ENCODE data around the gene CEP76. TPM values are rescaled to one million over a fixed set of nuclear protein-coding genes. Genes with fewer than 3 reads are reported as not detected.

The CEP76 gene
- total RNA-seq, 1 donor from 2014 or later: 14.6 TPM

- peak in 1 of 2 donors; percentile 29 for DNase-seq (ENCODE audit: low read depth in 2 of 2)
Observed at GRCh38 chr18:12703664-12704063, 1.1 kb upstream of the CEP76 start.

GRCh38 chr18:12703096-12703567 lies 609 bp upstream of the CEP76 start:
- DNase-seq (ENCODE audit: low read depth in 2 of 2): no peak

GRCh38 chr18:12701161-12701560 lies 1.4 kb downstream of the CEP76 start:
- no peak for DNase-seq (ENCODE audit: low read depth in 2 of 2)

GRCh38 chr18:12699747-12700146 lies 2.8 kb downstream of the CEP76 start:
- DNase-seq (ENCODE audit: low read depth in 2 of 2): no peak

GRCh38 chr18:12694032-12694431 lies 8.5 kb downstream of the CEP76 start:
- DNase-seq (ENCODE audit: low read depth in 2 of 2): no peak

GRCh38 chr18:12692206-12692605 lies 10.3 kb downstream of the CEP76 start:
- DNase-seq (ENCODE audit: low read depth in 2 of 2): peak in 1 of 2 donors; percentile 12

GRCh38 chr18:12689256-12689850 lies 13.2 kb downstream of the CEP76 start:
- no peak for DNase-seq (ENCODE audit: low read depth in 2 of 2)

GRCh38 chr18:12686100-12686499 lies 16.4 kb downstream of the CEP76 start:
- DNase-seq (ENCODE audit: low read depth in 2 of 2): peak in 1 of 2 donors; percentile 52

- DNase-seq (ENCODE audit: low read depth in 2 of 2): peak; percentile 84 to 87
Observed at GRCh38 chr18:12679183-12679786, 23.2 kb downstream of the CEP76 start.

- DNase-seq (ENCODE audit: low read depth in 2 of 2): no peak
Observed at GRCh38 chr18:12668041-12668440, 34.5 kb downstream of the CEP76 start.

- DNase-seq (ENCODE audit: low read depth in 2 of 2): peak; percentile 56 to 85
Observed at GRCh38 chr18:12659904-12660605, 42.5 kb downstream of the CEP76 start.

GRCh38 chr18:12658426-12659138 lies 43.9 kb downstream of the CEP76 start:
- peak in 1 of 2 donors; percentile 39 for DNase-seq (ENCODE audit: low read depth in 2 of 2)

- peak in 1 of 2 donors; percentile 86 for DNase-seq (ENCODE audit: low read depth in 2 of 2)
Observed at GRCh38 chr18:12657684-12658425, 44.7 kb downstream of the CEP76 start, which contains the start of gene SPIRE1. TSS of gene SPIRE1 (minus strand) at chr18:12658107. CDS start at chr18:12657866, 241 bp downstream.

- DNase-seq (ENCODE audit: low read depth in 2 of 2): peak in 1 of 2 donors; percentile 67
Observed at GRCh38 chr18:12656938-12657683, 45.4 kb downstream of the CEP76 start.

GRCh38 chr18:12656605-12656937 lies 46.0 kb downstream of the CEP76 start:
- DNase-seq (ENCODE audit: low read depth in 2 of 2): peak in 1 of 2 donors; percentile 62

- DNase-seq (ENCODE audit: low read depth in 2 of 2): no peak
Observed at GRCh38 chr18:12654971-12655370, 47.6 kb downstream of the CEP76 start.

GRCh38 chr18:12652861-12653401 lies 49.6 kb downstream of the CEP76 start:
- peak in 1 of 2 donors; percentile 55 for DNase-seq (ENCODE audit: low read depth in 2 of 2)

GRCh38 chr18:12651651-12652050 lies 50.9 kb downstream of the CEP76 start:
- DNase-seq (ENCODE audit: low read depth in 2 of 2): no peak

- DNase-seq (ENCODE audit: low read depth in 2 of 2): no peak
Observed at GRCh38 chr18:12647773-12648172, 54.8 kb downstream of the CEP76 start.

GRCh38 chr18:12645751-12646203 lies 56.7 kb downstream of the CEP76 start:
- DNase-seq (ENCODE audit: low read depth in 2 of 2): peak; percentile 58 to 80
